ENCODE data around the gene SIX6.

SIX6 gene

GRCh38 chr14:60495946-60496345, 13.0 kb upstream of the SIX6 start:
- H3K4me1 ChIP-seq (ENCODE audit: low read length) = peaks cover 3% of the 10 kb centered on the region; the same call in 1 of the 2 replicates
- no peak overlapping the region for H3K27ac ChIP-seq (ENCODE audit: low read length)
- no peaks in the 10 kb centered on the region for H3K79me2 ChIP-seq (ENCODE audit: low read length)
- TF ChIP-seq CTCF (IDR thresholded peaks at IDR 0.05; ENCODE audit: low read depth, low read length) (no peak), EZH2phosphoT487 (IDR thresholded peaks at IDR 0.05; ENCODE audit: low read depth) (no peak)
- H4K20me1 ChIP-seq (ENCODE audit: insufficient read depth, low read length) = no peaks in the 10 kb centered on the region
- no peak overlapping the region for H2AFZ ChIP-seq (ENCODE audit: low read depth, low read length)
- no peaks in the 10 kb centered on the region for H3K9me3 ChIP-seq (ENCODE audit: insufficient read depth, low read length)
- no peaks in the 10 kb centered on the region for H3K36me3 ChIP-seq (replicated peaks; ENCODE audit: low read depth, low read length)
- no peak overlapping the region for H3K9ac ChIP-seq (ENCODE audit: low read length)
- no peak overlapping the region for H3K4me2 ChIP-seq (ENCODE audit: low read length)
- H3K4me3 ChIP-seq (ENCODE audit: low read length) = no peak overlapping the region
- H3K27me3 ChIP-seq (ENCODE audit: low read depth, low read length) = peaks cover 2% of the 10 kb centered on the region; the same call in 1 of the 2 replicates

GRCh38 chr14:60502541-60502940, 6.4 kb upstream of the SIX6 start:
- Histone ChIP-seq H3K27ac (ENCODE audit: low read length) (no peak overlapping the region), H3K9ac (ENCODE audit: low read length) (no peak overlapping the region), H3K4me3 (ENCODE audit: low read length) (no peak overlapping the region), H3K27me3 (ENCODE audit: low read depth, low read length) (peaks cover 17% of the 10 kb centered on the region), H3K9me3 (ENCODE audit: insufficient read depth, low read length) (no peaks in the 10 kb centered on the region), H2AFZ (ENCODE audit: low read depth, low read length) (no peak overlapping the region), H3K79me2 (ENCODE audit: low read length) (no peaks in the 10 kb centered on the region), H4K20me1 (ENCODE audit: insufficient read depth, low read length) (no peaks in the 10 kb centered on the region), H3K4me1 (ENCODE audit: low read length) (no peaks in the 10 kb centered on the region), H3K36me3 (replicated peaks; ENCODE audit: low read depth, low read length) (no peaks in the 10 kb centered on the region), H3K4me2 (ENCODE audit: low read length) (no peak overlapping the region)
- no peak for TF ChIP-seq CTCF (IDR thresholded peaks at IDR 0.05; ENCODE audit: low read depth, low read length)
- TF ChIP-seq EZH2phosphoT487 (IDR thresholded peaks at IDR 0.05; ENCODE audit: low read depth) = no peak

- H2AFZ ChIP-seq (ENCODE audit: low read depth, low read length) = no peak overlapping the region
- H3K9me3 ChIP-seq (ENCODE audit: insufficient read depth, low read length) = no peaks in the 10 kb centered on the region
- no peaks in the 10 kb centered on the region for H3K4me1 ChIP-seq (ENCODE audit: low read length)
- H3K27me3 ChIP-seq (ENCODE audit: low read depth, low read length) = peaks cover 17% of the 10 kb centered on the region
- no peak; the same call in 1 of the 2 replicates for TF ChIP-seq EZH2phosphoT487 (IDR thresholded peaks at IDR 0.05; ENCODE audit: low read depth)
- no peak for TF ChIP-seq CTCF (IDR thresholded peaks at IDR 0.05; ENCODE audit: low read depth, low read length)
- H3K4me2 ChIP-seq (ENCODE audit: low read length) = no peak overlapping the region
- no peak overlapping the region for H3K4me3 ChIP-seq (ENCODE audit: low read length)
- H4K20me1 ChIP-seq (ENCODE audit: insufficient read depth, low read length) = no peaks in the 10 kb centered on the region
- no peak overlapping the region for H3K27ac ChIP-seq (ENCODE audit: low read length)
- H3K9ac ChIP-seq (ENCODE audit: low read length) = no peak overlapping the region
- no peaks in the 10 kb centered on the region for H3K36me3 ChIP-seq (replicated peaks; ENCODE audit: low read depth, low read length)
- H3K79me2 ChIP-seq (ENCODE audit: low read length) = no peaks in the 10 kb centered on the region
Measured at GRCh38 chr14:60505448-60505847, 3.5 kb upstream of the SIX6 start.

GRCh38 chr14:60506010-60506409, 2.9 kb upstream of the SIX6 start:
- Histone ChIP-seq H3K36me3 (replicated peaks; ENCODE audit: low read depth, low read length) (no peaks in the 10 kb centered on the region), H4K20me1 (ENCODE audit: insufficient read depth, low read length) (no peaks in the 10 kb centered on the region), H3K9ac (ENCODE audit: low read length) (no peak overlapping the region), H2AFZ (ENCODE audit: low read depth, low read length) (no peak overlapping the region), H3K27me3 (ENCODE audit: low read depth, low read length) (peaks cover 17% of the 10 kb centered on the region), H3K4me3 (ENCODE audit: low read length) (no peak overlapping the region), H3K27ac (ENCODE audit: low read length) (no peak overlapping the region), H3K79me2 (ENCODE audit: low read length) (no peaks in the 10 kb centered on the region), H3K9me3 (ENCODE audit: insufficient read depth, low read length) (no peaks in the 10 kb centered on the region), H3K4me1 (ENCODE audit: low read length) (no peaks in the 10 kb centered on the region), H3K4me2 (ENCODE audit: low read length) (no peak overlapping the region)
- TF ChIP-seq EZH2phosphoT487 (IDR thresholded peaks at IDR 0.05; ENCODE audit: low read depth) (no peak), CTCF (IDR thresholded peaks at IDR 0.05; ENCODE audit: low read depth, low read length) (no peak)
